IMR-90 (cell line): Measurements from ENCODE around the gene OR13C9. TPM values are rescaled to one million over a fixed set of nuclear protein-coding genes. Genes with fewer than 3 reads are reported as not detected.

Experiments used
- ATAC-seq: fragments of 200-7000 bp; cut with Tn5 transposase; 2 replicates; pipeline ENCODE4 v1.9.1; 2020; ENCODE audit warnings: low read depth, mild to moderate bottlenecking, moderate library complexity
- BruUV-seq: library from RNA; stranded (reverse); fragments of 400-500 nt; replicated peaks from 2 replicates; lab custom pipeline; 2021; lab: Mats Ljungman, UMichigan
- CTCF ChIA-PET: fragments of 300-600 bp; formaldehyde crosslinking; extraction: SDS; loops from one replicate; lab custom pipeline; 2021; ENCODE audit warnings: antibody characterized with exemption; lab: Yijun Ruan, JAX
- POLR2A ChIA-PET: fragments of 300-600 bp; sonication (Branson Sonifier 250); formaldehyde crosslinking; loops from one replicate; lab custom pipeline; 2022; ENCODE audit warnings: antibody characterized with exemption; ENCODE audit not compliant: unreplicated experiment; lab: Charles Lee
- DNase-seq: peaks from one replicate; pipeline ENCODE4 v3.0.0; 2013
- H2AFZ ChIP-seq: replicated peaks from 2 replicates; pipeline ENCODE3; 2013; ENCODE audit warnings: low read length, mild to moderate bottlenecking; ENCODE audit not compliant: poor library complexity
- H2AK5ac ChIP-seq: 2 replicates; pipeline ENCODE4 v1.6.1; 2013; ENCODE audit warnings: low read depth, low read length, inconsistent platforms
- H2AK9ac ChIP-seq: replicated peaks from 2 replicates; pipeline ENCODE3; 2013; ENCODE audit warnings: mild to moderate bottlenecking, low read depth, low read length, moderate library complexity; ENCODE audit not compliant: poor library complexity
- H2BK120ac ChIP-seq: 2 replicates; pipeline ENCODE4 v1.6.1; 2013; ENCODE audit warnings: low read depth, low read length, inconsistent platforms
- H2BK15ac ChIP-seq: 3 replicates; pipeline ENCODE4 v1.6.1; 2013; ENCODE audit warnings: low read depth, low read length, inconsistent platforms
- H2BK20ac ChIP-seq: 2 replicates; pipeline ENCODE4 v1.6.1; 2013; ENCODE audit warnings: low read depth, mild to moderate bottlenecking, inconsistent platforms, low read length, moderate library complexity
- H2BK5ac ChIP-seq: 2 replicates; pipeline ENCODE4 v1.6.1; 2013; ENCODE audit warnings: mild to moderate bottlenecking, low read depth, low read length, inconsistent platforms; ENCODE audit not compliant: poor library complexity, severe bottlenecking
- H3K14ac ChIP-seq: replicated peaks from 2 replicates; pipeline ENCODE4 v1.6.1; 2013; ENCODE audit warnings: low read depth, low read length, inconsistent platforms
- H3K18ac ChIP-seq: 2 replicates; pipeline ENCODE4 v1.6.1; 2013; ENCODE audit warnings: low read depth, low read length, control low read depth
- H3K23ac ChIP-seq: 2 replicates; pipeline ENCODE4 v1.6.1; 2013; ENCODE audit warnings: low read depth, low read length, inconsistent platforms
- H3K27ac ChIP-seq: 2 replicates; pipeline ENCODE4 v1.5.1; 2013; ENCODE audit warnings: mild to moderate bottlenecking, control low read depth, low read length; ENCODE audit not compliant: insufficient read depth
- H3K27me3 ChIP-seq: 2 replicates; pipeline ENCODE4 v1.6.1; 2013; ENCODE audit warnings: low read length; ENCODE audit not compliant: control insufficient read depth, insufficient read depth
- H3K36me3 ChIP-seq: 2 replicates; pipeline ENCODE4 v1.6.1; 2013; ENCODE audit warnings: low read length, mixed read lengths; ENCODE audit not compliant: control insufficient read depth, insufficient read depth
- H3K4ac ChIP-seq: 2 replicates; pipeline ENCODE4 v1.6.1; 2013; ENCODE audit warnings: low read depth, low read length, inconsistent platforms
- H3K4me1 ChIP-seq: 2 replicates; pipeline ENCODE4 v1.6.1; 2013; ENCODE audit warnings: low read length, mixed read lengths; ENCODE audit not compliant: control insufficient read depth, insufficient read depth
- H3K4me2 ChIP-seq: 2 replicates; pipeline ENCODE4 v1.6.1; 2013; ENCODE audit warnings: low read depth, mild to moderate bottlenecking, control low read depth, low read length, moderate library complexity
- H3K4me3 ChIP-seq: 2 replicates; pipeline ENCODE4 v1.5.1; 2013; ENCODE audit warnings: low read depth, mild to moderate bottlenecking, control low read depth, low read length, moderate library complexity; ENCODE audit not compliant: insufficient read depth
- H3K56ac ChIP-seq: 2 replicates; pipeline ENCODE4 v1.6.1; 2013; ENCODE audit warnings: low read length, inconsistent platforms; ENCODE audit not compliant: insufficient read depth; ENCODE audit errors: extremely low read depth
- H3K79me1 ChIP-seq, 2 experiments: 2 replicates each; pipeline ENCODE4 v1.6.1; 2013; ENCODE audit warnings: low read length in 2 of 2, inconsistent platforms in 1 of 2, low read depth in 1 of 2
- H3K9ac ChIP-seq: 2 replicates; pipeline ENCODE4 v1.6.1; 2013; ENCODE audit warnings: low read depth, low read length, control low read depth
- H3K9me1 ChIP-seq: 2 replicates; pipeline ENCODE4 v1.6.1; 2013; ENCODE audit warnings: low read length, inconsistent platforms; ENCODE audit not compliant: insufficient read depth
- H3K9me3 ChIP-seq: 2 replicates; pipeline ENCODE4 v1.6.1; 2013; ENCODE audit warnings: low read length; ENCODE audit not compliant: control insufficient read depth, insufficient read depth
- H4K20me1 ChIP-seq: 2 replicates; pipeline ENCODE4 v1.6.1; 2013; ENCODE audit warnings: low read length, inconsistent platforms; ENCODE audit not compliant: insufficient read depth
- H4K5ac ChIP-seq: 2 replicates; pipeline ENCODE4 v1.6.1; 2013; ENCODE audit warnings: mild to moderate bottlenecking, low read depth, low read length, control low read depth
- H4K8ac ChIP-seq, 2 experiments: 2 replicates each; pipeline ENCODE4 v1.6.1; 2013; ENCODE audit warnings: low read depth in 2 of 2, low read length in 2 of 2, control low read depth in 1 of 2, inconsistent platforms in 1 of 2
- H4K91ac ChIP-seq: 2 replicates; pipeline ENCODE4 v1.6.1; 2013; ENCODE audit warnings: low read depth, low read length, inconsistent platforms; ENCODE audit not compliant: insufficient read depth
- BHLHE40 ChIP-seq: fragments of 150-350 bp; IDR thresholded peaks from 2 replicates; pipeline ENCODE4 v1.6.1; 2016; ENCODE audit warnings: mild to moderate bottlenecking, low read depth, low read length
- CTCF ChIP-seq: conservative IDR thresholded peaks from 2 replicates; pipeline ENCODE4 v1.5.1; 2012; ENCODE audit warnings: mild to moderate bottlenecking, low read depth, low read length, improper control_type of control experiment
- ELK1 ChIP-seq: fragments of 150-350 bp; IDR thresholded peaks from 2 replicates; pipeline ENCODE4 v1.6.1; 2016; ENCODE audit warnings: low read depth, mild to moderate bottlenecking, low read length, moderate library complexity, borderline replicate concordance
- FOS ChIP-seq: fragments of 150-350 bp; IDR thresholded peaks from 2 replicates; pipeline ENCODE4 v1.6.1; 2016; ENCODE audit warnings: low read depth, low read length
- NFE2L2 ChIP-seq: fragments of 150-350 bp; IDR thresholded peaks from 2 replicates; pipeline ENCODE4 v1.6.1; 2016; ENCODE audit warnings: low read depth, mild to moderate bottlenecking, low read length
- POLR2A ChIP-seq: IDR thresholded peaks from 2 replicates; pipeline ENCODE4 v1.6.1; 2012; ENCODE audit warnings: mild to moderate bottlenecking, low read depth, low read length
- RAD21 ChIP-seq: IDR thresholded peaks from 2 replicates; pipeline ENCODE4 v1.6.1; 2012; ENCODE audit warnings: low read length, improper control_type of control experiment
- RCOR1 ChIP-seq: IDR thresholded peaks from 2 replicates; pipeline ENCODE4 v1.6.1; 2012; ENCODE audit warnings: mild to moderate bottlenecking, low read length, improper control_type of control experiment; ENCODE audit not compliant: insufficient replicate concordance
- RFX5 ChIP-seq: IDR thresholded peaks from 2 replicates; pipeline ENCODE4 v1.8.0; 2012; ENCODE audit warnings: low read depth, mild to moderate bottlenecking, low read length, moderate library complexity
- SMC3 ChIP-seq: fragments of 150-350 bp; IDR thresholded peaks from 2 replicates; pipeline ENCODE4 v1.6.1; 2016; ENCODE audit warnings: low read depth, mild to moderate bottlenecking, antibody characterized with exemption, low read length, moderate library complexity
- WGBS, 2 experiments: methylation state at CpG; one replicate each; pipeline versions ENCODE4 v1.1.5 to v1.1.7; 2013; ENCODE audit warnings: missing lambda C conversion rate in 2 of 2; ENCODE audit not compliant: insufficient read length in 1 of 2; ENCODE audit errors: extremely low coverage in 2 of 2; 5-methylcytosine and 5-hydroxymethylcytosine counted together
- dilution Hi-C: fragments of 300-500 bp; cut with HindIII; formaldehyde crosslinking; loops from one replicate; pipeline ENCODE4 v1.14.3; 2018; ENCODE audit warnings: low sequenced_read_pairs; ENCODE audit not compliant: unreplicated experiment
- in situ Hi-C: fragments of 300-500 bp; cut with MboI; formaldehyde crosslinking; loops from 3 replicates; pipeline ENCODE4 v1.14.3; 2019; ENCODE audit warnings: low sequenced_read_pairs, inconsistent platforms, mixed read lengths
- intact Hi-C: fragments of 100-400 bp; cut with micrococcal nuclease; formaldehyde crosslinking; loops from 2 replicates; pipeline ENCODE4 v1.10.0; 2022
- polyA plus RNA-seq, 3 experiments: library from polyadenylated mRNA; depleted of rRNA; stranded (reverse); fragments of >200 nt; gene quantifications; 2 replicates each; pipeline ENCODE4 v1.2.3, GENCODE V29; 2012; ENCODE audit warnings: low replicate concordance in 1 of 3
- total RNA-seq: library from RNA; depleted of rRNA; stranded (reverse); fragments of >200 nt; gene quantifications from 2 replicates; pipeline ENCODE4 v1.2.3, GENCODE V29; 2012
- TF ChIP-seq, protein P1 (sequence below): fragments of 150-350 bp; IDR thresholded peaks from 2 replicates; pipeline ENCODE4 v1.6.1; 2017; ENCODE audit warnings: mild to moderate bottlenecking, antibody characterized with exemption, low read length, low read depth

Gene OR13C9
- total and polyA plus RNA-seq, 2 of the 4 experiments (the other 2 are of a cell fraction): not detected

DNA sequence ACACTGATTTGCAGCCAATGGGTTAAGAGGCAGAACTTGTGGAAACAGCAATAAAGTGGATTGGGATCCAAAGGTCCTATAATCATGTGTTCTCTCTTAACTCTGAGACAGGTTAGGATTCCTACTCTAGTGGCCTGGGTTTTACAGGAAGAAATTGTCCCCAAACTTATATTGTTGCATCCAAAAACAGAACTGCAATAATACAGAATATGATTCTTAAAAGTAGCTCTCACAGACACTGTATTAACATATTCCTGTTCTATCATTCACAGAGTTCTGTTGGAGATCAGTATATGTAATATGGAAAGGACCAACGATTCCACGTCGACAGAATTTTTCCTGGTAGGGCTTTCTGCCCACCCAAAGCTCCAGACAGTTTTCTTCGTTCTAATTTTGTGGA, 49.1 kb downstream of the OR13C9 start, which contains the start of gene OR13C8:
Gene OR13C8 (plus strand): TSS at position 301 of the 400 bp plus-strand sequence. CDS start 0 bp downstream, at position 301.
- dilution Hi-C loops: no loop called here
- CTCF ChIA-PET: no interaction called here
- no CpG with 5 or more reads among the region's 4 CpGs for WGBS, 2 experiments

More for the DNA sequence above, 49.1 kb downstream of the OR13C9 start, which contains the start of gene OR13C8:
- Histone ChIP-seq H4K5ac (no peak within 1 kb of the TSS), H2BK20ac (no peak within 1 kb of the TSS), H3K79me1 (no peaks in the 10 kb centered on the region), H3K4me3 (no peak within 1 kb of the TSS), H3K18ac (no peak within 1 kb of the TSS), H3K4ac (no peak within 1 kb of the TSS), H3K4me1 (no peaks in the 10 kb centered on the region), H3K27ac (no peak within 1 kb of the TSS), H2BK120ac (no peak within 1 kb of the TSS), H3K9me1 (no peaks in the 10 kb centered on the region), H2AK5ac (no peak within 1 kb of the TSS), H4K20me1 (no peaks in the 10 kb centered on the region), H4K91ac (no peak within 1 kb of the TSS), H3K9me3 (peaks cover 2% of the 10 kb centered on the region), H3K27me3 (no peaks in the 10 kb centered on the region), H2BK5ac (no peak within 1 kb of the TSS), H4K8ac (no peak within 1 kb of the TSS), H2AFZ (no peak within 1 kb of the TSS), H3K36me3 (no peaks in the 10 kb centered on the region), H3K9ac (no peak within 1 kb of the TSS), H3K14ac (no peak within 1 kb of the TSS), H2AK9ac (no peak within 1 kb of the TSS), H3K23ac (no peak within 1 kb of the TSS), H2BK15ac (no peak within 1 kb of the TSS), H3K56ac (no peak within 1 kb of the TSS), H3K4me2 (no peak within 1 kb of the TSS)
- no peak for ATAC-seq
- no TSS peak for BruUV-seq
- intact Hi-C loops: no loop called here
- in situ Hi-C loops: no loop called here
- no peak for DNase-seq
- POLR2A ChIA-PET: no interaction called here
- no peak for TF ChIP-seq CTCF
- no peak for TF ChIP-seq ELK1
- no peak for TF ChIP-seq RFX5
- no peak for TF ChIP-seq SMC3
- TF ChIP-seq BHLHE40: no peak
- TF ChIP-seq NFE2L2: no peak
- no peak for TF ChIP-seq POLR2A
- TF ChIP-seq RCOR1: no peak
- no peak for TF ChIP-seq RAD21
- TF ChIP-seq, protein P1, sequence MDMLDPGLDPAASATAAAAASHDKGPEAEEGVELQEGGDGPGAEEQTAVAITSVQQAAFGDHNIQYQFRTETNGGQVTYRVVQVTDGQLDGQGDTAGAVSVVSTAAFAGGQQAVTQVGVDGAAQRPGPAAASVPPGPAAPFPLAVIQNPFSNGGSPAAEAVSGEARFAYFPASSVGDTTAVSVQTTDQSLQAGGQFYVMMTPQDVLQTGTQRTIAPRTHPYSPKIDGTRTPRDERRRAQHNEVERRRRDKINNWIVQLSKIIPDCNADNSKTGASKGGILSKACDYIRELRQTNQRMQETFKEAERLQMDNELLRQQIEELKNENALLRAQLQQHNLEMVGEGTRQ: no peak
- no peak for TF ChIP-seq FOS
